ENCODE results near the gene SNRNP70. TPM values are rescaled to one million over a fixed set of nuclear protein-coding genes. Genes with fewer than 3 reads are reported as not detected.
"Not testable (repeated sequence)": the region's sequence is repeated elsewhere in the genome, so short reads cannot be mapped to it uniquely, and the experiment has no call there.

SNRNP70 gene, protein sequence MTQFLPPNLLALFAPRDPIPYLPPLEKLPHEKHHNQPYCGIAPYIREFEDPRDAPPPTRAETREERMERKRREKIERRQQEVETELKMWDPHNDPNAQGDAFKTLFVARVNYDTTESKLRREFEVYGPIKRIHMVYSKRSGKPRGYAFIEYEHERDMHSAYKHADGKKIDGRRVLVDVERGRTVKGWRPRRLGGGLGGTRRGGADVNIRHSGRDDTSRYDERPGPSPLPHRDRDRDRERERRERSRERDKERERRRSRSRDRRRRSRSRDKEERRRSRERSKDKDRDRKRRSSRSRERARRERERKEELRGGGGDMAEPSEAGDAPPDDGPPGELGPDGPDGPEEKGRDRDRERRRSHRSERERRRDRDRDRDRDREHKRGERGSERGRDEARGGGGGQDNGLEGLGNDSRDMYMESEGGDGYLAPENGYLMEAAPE
- 132 and 137 TPM in 2 replicates for total RNA-seq

DNA sequence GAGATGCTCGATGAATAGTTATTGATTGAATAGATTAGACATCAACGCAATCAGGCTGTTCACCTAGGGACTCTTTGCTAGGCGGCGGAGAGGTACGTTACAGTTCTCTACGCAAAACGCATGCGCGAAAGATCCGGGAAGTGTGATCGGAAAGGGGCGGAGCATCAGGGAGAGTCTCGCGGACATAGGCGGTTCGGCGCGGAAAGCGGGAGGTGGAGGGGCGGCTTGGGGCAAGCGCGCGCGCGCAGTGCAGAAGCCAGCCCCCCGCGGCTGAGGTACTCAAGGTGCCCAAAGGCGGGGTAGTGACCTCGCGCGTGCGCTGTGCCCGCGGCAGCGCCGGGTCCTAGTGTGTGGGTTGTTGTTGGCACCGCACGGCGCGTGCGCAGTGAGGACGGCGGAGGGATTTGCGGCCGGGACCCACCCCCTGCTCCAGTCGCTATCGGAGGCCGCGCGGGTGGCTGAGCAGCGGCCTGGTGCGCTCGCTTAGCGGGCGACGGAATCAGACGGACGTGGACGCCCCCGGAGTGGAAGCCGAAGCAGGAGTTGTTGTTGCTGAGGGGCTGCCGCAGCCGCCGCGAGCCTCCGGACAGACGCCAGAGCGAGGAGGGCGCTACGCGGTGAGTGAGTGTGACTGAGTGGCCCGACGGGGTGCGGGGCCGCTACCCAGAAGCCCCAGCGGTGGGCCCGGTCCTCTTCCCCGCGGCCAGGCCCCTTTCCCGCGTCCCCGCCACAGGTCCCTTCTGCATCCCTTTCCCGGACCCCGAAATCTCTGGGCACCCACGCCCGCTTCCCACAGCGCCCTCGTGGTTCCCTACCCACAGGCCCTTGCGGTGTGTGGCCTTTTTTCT, at the start of gene SNRNP70:
Gene SNRNP70 (plus strand): TSS at position 432 of the 848 bp plus-strand sequence. CDS start 964 bp downstream, outside the sequence.
- DNase-seq (ENCODE audit: low read depth in 2 of 2), result peak; percentile 100

DNA sequence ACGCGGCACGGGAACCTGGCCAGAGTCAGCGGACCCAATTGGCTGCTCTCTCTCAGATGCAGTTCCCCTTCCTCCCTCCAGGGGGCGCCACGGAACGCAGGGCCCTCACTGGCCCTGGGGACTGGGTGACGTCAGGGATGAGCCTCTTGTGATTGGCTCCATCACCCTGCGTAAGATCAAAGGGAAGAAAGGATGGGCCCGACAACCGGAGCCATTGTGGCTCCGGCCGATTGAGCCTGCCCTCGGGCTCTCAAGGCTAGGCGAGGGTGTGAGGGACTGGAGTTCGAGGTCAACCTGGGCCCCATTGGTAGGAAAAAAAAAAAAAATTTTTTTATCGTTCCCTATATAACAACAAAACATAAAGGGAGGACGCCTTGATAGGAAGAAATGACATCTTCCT, 48.4 kb upstream of the SNRNP70 start, which contains the start of gene CGB1:
Gene CGB1 (minus strand): TSS at position 81 of the 400 bp plus-strand sequence. CDS start 184 bp downstream, outside the sequence.
- not testable (repeated sequence) for DNase-seq (ENCODE audit: low read depth in 2 of 2)

DNA sequence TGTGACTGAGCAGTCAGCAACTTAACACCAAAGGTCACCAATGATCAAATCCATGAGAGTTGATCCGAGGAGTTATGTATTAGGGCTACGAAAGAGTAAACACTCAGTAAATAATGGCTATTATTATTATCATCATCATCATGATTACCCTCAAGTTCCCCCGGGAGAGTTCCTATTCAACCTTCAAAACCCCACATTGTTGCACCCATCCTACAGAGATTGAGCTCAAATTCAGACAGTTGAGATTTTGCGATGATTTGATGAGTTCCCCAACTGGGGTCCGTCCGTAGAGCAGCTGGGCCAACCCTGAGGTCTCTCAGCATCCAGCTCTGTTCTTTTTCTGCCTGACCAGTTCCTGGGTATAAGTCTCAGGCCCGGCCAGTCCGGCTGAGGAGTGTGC, 47.1 kb upstream of the SNRNP70 start:
- not testable (repeated sequence) for DNase-seq (ENCODE audit: low read depth in 2 of 2)

DNA sequence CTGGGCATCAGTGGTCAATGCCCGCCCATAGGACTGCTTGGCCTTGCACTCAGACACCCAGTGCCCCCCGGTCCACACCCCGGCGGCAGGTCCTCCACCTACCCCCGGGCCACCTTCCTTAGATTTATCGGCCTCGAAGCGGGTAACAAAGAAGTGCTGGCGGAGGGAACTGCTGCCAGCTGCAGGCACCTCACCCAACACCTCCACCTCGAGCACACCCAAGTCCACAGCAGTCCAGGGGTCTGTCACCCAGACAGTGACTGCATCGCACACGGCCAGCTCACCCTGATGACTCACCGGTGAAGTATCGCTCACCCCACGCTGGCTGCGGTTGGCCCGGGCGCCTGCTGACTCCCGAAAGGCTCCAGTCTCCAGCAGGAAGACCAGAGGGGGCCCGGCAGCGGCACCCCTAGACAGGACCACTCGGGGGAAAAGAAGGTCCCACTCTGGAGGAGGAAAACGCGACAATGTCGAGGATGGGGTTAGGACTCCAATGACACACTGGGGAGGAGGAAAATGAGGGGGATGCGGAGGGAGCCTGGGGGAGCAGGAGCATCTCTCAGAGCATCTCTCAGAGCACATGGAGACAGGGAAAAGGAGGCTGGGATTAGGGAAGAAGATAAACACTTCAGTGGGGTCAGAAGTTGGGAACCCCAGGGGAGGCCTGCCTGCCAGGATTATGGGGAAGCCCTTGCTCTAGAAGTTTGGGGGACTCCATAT, 46.5 kb upstream of the SNRNP70 start:
- peak in 1 of 2 donors; percentile 53 for DNase-seq (ENCODE audit: low read depth in 2 of 2)

DNA sequence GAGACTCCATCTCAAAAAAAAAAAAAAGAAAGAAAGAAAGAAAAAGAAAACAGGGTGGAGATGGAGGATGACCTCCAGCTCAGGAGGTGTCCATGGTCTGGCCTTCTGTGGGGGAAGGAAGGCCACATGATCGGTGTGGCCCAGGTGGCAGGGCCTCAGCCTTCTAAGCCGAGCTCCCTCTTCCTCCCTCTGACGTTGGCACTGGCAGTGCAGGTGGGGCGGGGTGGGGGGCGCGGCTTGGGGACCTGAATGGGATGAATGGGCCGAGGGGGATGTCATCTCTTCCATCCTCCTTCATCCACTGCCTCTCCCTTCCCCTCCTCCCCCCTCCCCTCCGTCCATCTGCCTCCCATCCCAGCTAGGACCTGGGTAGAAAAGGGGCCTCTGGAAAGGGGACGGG, 45.5 kb upstream of the SNRNP70 start:
- DNase-seq (ENCODE audit: low read depth in 2 of 2), result not testable (repeated sequence)

DNA sequence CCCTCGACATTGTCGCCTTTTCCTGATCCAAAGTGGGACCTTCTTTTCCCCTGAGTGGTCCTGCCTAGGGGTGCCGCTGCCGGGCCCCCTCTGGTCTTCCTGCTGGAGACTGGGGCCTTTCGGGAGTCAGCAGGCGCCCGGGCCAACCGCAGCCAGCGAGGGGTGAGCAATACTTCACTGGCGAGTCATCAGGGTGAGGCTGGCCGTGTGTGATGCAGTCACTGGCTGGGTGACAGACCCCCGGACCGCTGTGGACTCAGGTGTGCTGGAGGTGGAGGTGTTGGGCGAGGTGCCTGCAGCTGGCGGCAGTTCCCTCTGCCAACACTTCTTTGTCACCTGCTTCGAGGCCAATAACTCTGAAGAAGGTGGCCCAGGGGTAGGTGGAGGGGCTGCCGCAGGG, 43.1 kb upstream of the SNRNP70 start:
- DNase-seq (ENCODE audit: low read depth in 2 of 2), result no peak

DNA sequence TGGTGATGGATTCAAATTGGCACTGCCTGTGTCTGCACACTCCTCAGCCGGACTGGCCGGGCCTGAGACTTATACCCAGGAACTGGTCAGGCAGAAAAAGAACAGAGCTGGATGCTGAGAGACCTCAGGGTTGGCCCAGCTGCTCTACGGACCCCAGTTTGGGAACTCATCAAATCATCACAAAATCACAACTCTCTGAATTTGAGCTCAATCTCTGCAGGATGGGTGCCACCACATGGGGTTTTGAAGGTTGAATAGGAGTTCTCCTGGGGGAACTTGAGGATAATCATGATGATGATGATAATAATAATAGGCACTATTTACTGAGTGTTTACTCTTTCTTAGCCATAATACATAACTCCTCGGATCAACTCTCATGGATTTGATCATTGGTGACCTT, 42.6 kb upstream of the SNRNP70 start:
- DNase-seq (ENCODE audit: low read depth in 2 of 2), result not testable (repeated sequence)

DNA sequence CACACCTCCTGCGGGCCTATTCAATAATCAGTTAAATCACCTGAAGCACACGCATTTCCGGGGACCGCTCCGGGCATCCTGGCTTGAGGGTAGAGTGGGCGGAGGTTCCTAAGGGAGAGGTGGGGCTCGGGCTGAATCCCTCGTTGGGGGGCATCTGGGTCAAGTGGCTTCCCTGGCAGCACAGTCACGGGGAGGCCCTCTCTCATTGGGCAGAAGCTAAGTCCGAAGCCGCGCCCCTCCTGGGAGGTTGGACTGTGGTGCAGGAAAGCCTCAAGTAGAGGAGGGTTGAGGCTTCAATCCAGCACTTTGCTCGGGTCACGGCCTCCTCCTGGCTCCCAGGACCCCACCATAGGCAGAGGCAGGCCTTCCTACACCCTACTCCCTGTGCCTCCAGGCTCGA, 41.7 kb upstream of the SNRNP70 start, which contains the start of gene CGB5:
Gene CGB5 (plus strand): TSS at position 301 of the 400 bp plus-strand sequence. CDS start 362 bp downstream, outside the sequence.
- DNase-seq (ENCODE audit: low read depth in 2 of 2), result not testable (repeated sequence)

DNA sequence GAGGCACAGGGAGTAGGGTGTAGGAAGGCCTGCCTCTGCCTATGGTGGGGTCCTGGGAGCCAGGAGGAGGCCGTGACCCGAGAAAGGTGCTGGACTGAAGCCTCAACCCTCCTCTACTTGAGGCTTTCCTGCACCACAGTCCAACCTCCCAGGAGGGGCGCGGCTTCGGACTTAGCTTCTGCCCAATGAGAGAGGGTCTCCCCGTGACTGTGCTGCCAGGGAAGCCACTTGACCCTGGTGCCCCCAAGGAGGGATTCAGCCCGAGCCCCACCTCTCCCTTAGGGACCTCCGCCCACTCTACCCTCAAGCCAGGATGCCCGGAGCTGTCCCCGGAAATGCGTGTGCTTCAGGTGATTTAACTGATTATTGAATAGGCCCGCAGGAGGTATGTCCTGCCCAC, 36.2 kb upstream of the SNRNP70 start, which contains the start of gene CGB8:
Gene CGB8 (minus strand): TSS at position 101 of the 400 bp plus-strand sequence. CDS start 372 bp downstream, outside the sequence.
- DNase-seq (ENCODE audit: low read depth in 2 of 2), result not testable (repeated sequence)

DNA sequence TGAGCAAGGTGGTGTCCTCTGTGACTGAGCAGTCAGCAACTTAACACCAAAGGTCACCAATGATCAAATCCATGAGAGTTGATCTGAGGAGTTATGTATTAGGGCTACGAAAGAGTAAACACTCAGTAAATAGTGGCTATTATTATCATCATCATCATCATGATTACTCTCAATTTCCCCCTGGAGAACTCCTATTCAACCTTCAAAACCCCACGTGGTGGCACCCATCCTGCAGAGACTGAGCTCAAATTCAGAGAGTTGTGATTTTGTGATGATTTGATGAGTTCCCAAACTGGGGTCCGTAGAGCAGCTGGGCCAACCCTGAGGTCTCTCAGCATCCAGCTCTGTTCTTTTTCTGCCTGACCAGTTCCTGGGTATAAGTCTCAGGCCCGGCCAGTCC, 35.4 kb upstream of the SNRNP70 start:
- DNase-seq (ENCODE audit: low read depth in 2 of 2), result not testable (repeated sequence)

DNA sequence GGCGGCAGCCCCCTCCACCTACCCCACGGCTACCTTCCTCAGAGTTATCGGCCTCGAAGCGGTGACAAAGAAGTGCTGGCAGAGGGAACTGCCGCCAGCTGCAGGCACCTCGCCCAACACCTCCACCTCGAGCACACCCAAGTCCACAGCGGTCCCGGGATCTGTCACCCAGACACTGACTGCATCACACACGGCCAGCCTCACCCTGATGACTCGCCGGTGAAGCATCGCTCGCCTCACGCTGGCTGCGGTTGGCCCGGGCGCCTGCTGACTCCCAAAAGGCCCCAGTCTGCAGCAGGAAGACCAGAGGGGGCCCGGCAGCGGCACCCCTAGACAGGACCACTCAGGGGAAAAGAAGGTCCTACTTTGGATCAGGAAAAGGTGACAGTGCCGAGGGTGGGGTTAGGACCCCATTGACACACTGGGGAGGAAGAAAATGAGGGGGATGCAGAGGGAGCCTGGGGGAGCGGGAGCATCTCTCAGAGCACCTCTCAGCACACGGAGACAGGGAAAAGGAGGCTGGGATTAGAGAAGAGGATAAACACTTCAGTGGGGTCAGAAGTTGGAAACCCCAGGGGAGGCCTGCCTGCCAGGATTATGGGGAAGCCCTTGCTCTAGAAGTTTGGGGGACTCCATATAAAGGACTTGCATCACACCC, 34.7 kb upstream of the SNRNP70 start:
- DNase-seq (ENCODE audit: low read depth in 2 of 2), result not testable (repeated sequence)

DNA sequence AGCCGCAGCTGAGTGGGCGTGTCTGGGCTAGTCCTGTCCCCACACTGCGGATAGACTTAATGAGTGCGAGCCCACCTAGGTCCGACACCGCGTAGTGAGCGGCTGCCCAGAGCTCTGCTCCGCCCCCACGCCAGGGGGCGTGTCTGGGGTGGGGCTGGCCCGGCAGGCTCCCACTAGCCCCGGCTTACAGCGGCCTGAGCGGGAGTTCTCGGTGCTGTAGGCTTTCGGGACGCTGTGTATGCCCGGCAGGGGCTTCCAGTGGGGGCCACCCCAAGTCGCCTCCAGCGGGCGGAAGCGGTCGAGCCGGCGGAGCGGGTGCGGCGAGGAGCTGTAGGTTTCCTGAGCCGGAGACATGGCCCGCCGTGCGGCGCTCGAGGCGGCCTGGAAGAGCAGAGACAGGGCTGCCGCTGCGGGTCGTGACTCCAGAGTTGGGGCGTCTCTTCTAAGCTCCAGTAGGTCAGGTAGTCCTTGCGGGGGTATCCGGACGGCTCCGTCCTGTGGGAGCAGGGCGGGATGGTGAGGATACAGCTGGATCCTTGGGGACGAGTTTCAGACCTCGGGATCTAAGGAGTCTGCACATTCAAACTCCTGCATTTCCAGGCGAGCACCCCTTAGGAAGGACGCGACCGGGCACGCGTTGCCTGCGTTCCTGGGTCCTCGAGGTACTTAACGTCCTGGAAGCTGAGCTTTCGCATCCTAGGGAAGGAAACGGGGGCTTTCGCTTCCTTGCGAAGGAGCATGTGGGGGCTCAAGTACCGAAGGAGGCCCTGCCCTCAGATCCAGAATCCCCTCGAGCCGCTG, 28.9 kb upstream of the SNRNP70 start:
- peak; percentile 37 to 65 for DNase-seq (ENCODE audit: low read depth in 2 of 2)

DNA sequence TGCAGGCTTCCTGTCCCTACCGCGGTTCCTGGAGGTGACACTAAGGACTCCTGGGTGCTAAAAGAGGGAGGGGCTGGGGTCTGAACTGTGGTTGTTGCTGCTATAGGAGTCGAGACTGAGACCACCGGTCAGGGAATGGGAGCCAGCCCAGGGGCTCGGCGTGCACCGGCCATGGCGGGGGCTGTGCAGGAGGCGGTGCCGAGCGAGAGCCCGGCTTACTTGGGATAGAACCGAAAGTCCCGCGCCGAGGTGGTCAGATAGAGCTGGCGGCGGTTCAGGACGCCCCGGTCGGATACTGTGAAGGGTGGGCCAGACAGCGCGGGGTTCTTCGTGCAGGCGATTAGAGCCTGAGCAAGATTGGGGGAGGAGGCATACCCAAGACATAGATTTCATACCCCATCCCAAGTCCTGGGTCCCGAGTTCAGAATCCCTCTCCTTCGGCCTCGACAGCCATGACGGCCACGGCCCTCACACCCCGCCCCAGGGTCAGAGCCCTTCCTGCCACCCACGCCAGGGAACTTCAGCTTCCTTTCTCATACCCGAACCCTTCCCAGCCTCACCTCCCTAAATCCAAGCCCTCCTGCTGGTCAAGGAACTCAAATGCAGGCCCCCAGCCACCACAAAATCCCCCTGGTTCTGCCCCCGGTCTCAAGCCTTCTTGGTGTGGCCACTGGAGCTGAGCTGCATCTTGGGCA, 28.2 kb upstream of the SNRNP70 start:
- not testable (repeated sequence) for DNase-seq (ENCODE audit: low read depth in 2 of 2)

DNA sequence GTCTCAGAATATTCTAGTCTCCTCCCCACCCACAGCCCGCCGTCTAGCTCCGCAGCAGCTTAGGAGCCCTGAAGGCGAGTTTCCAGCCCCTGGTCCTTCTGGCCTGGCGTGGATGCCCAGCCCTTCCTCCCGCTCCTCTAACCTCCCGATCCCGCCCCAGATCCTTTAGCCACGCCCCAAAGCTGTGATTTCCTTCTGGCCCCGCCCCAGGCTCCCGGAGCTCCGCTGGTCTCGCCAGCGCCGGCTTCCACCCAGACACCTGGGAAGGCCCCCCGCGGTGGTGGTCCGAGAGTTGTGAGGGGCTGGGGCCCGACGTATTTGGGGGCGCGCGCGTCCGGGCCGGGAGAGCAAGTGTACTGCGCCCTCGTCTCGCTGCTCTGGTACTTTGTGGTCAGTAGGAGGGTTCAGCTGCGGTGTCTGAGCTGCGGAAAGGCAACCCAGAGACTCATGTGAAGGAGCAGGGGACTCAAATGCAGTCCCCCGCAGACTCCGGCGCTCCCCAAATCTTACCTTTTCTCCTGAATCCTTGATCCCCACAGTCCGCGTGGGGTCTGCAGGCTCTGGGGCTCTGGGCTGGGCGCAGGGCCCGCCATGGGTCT, 27.5 kb upstream of the SNRNP70 start, which contains the start of gene CGB7:
Gene CGB7 (minus strand): TSS at position 114 of the 599 bp plus-strand sequence. CDS start 2,374 bp downstream, outside the sequence.
- DNase-seq (ENCODE audit: low read depth in 2 of 2), result peak; percentile 25 to 33

DNA sequence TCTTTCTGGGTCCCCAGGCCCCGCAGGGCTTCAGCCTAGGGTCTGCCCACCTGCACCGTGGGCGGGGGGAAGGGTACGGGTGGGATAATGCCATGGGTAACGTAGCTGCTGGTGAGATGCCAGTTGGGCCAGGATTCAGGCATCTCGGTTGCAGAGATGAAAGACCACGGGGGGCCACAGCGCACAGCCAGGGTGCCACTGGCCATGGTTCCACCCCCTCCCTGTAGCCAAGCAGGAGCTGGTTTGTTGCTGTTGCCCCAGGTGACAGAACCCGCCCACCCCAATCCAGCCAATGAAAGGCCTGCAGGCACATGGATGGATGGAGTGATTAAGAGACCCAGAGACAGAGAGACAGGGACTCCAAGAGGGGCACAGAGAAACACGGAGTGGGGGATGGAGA, 26.7 kb upstream of the SNRNP70 start:
- DNase-seq (ENCODE audit: low read depth in 2 of 2), result peak in 1 of 2 donors; percentile 49

DNA sequence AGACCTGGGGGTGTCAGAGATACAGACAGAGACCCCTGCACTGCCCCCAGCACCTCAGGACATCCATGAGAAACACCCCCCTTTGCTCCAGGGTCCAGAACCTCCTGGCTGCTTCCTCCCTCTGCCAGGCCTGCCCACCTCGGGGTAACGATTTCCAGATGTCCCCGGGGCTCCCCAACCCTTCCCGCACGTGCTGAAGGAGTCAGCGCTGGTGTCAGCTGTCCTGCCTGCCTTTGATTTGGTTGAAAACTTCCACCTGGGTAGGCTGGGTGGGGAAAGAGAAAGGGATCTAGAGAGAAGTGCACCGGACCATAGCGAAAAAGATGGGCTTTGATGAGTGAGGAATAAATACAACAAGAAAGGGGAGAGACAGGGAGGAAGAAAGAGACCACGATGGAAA, 26.2 kb upstream of the SNRNP70 start:
- no peak for DNase-seq (ENCODE audit: low read depth in 2 of 2)

DNA sequence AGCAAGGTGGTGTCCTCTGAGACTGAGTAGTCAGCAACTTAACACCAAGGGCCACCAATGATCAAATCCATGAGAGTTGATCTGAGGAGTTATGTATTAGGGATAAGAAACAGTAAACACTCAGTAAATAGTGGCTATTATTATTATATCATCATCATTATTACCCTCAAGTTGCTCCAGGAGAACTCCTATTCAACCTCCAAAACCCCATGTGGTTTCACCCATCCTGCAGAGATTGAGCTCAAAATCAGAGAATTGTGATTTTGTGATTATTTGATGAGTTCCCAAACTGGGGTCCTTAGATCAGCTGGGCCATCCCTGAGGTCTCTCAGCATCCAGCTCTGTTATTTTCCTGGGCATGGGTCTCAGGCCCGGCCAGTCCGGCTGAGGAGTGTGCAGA, 24.3 kb upstream of the SNRNP70 start:
- DNase-seq (ENCODE audit: low read depth in 2 of 2), result no peak

DNA sequence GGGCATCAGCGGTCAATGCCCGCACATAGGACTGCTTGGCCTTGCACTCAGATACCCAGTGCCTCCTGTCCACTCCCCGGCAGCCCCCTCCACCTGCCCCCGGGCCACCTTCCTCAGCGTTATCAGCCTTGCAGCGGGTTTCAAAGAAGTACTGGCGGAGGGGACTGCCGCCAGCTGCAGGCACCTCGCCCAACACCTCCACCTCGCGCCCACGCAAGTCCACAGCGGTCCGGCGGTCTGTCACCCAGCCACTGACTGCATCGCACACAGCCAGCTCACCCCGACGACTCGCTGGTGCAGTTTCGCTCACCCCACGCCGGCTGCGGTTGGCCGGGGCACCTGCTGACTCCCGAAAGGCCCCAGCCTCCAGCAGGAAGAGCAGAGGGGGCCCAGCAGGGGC, 23.8 kb upstream of the SNRNP70 start:
- no peak for DNase-seq (ENCODE audit: low read depth in 2 of 2)
